Tibial nerve (tissue), 4 donors: ENCODE measurements around the gene PIK3R1.

ENCODE experiments used
- CTCF ChIP-seq, 5 experiments: fragments of 200-600 bp in 3 of 5; fragments of 450-650 bp in 2 of 5; sonication (generic) in 3 of 5; IDR thresholded peaks; one replicate each; pipeline ENCODE4 v1.5.1; 2016 to 2019; ENCODE audit warnings: antibody characterized with exemption in 5 of 5, mild to moderate bottlenecking in 3 of 5, moderate library complexity in 2 of 5
- EP300 ChIP-seq, 2 donors: sonication (generic); formaldehyde crosslinking; IDR thresholded peaks; one replicate each; pipeline ENCODE4 v1.6.1; 2017; ENCODE audit warnings: antibody characterized with exemption in 2 of 2, mild to moderate bottlenecking in 1 of 2

- TF ChIP-seq CTCF (IDR thresholded peaks at IDR 0.05), result peak in 1 of 5 experiments; percentile 15
- TF ChIP-seq EP300 (IDR thresholded peaks at IDR 0.05), result peak in 1 of 2 donors; percentile 70
Measured at GRCh38 chr5:68216245-68217046, 890 bp downstream of the PIK3R1 start.
